Activated T-cell treated with anti-CD3 and anti-CD28 coated beads, Interleukin-2, amount 50 U/mL, for 1 hour (primary cell): Measurements from ENCODE around the gene CETN2.
"Not testable (repeated sequence)": the region's sequence is repeated elsewhere in the genome, so short reads cannot be mapped to it uniquely, and the experiment has no call there.

Experiments used
- DNase-seq: peaks from one replicate; pipeline ENCODE4 v3.0.0-alpha.2; 2020

The CETN2 gene

DNA sequence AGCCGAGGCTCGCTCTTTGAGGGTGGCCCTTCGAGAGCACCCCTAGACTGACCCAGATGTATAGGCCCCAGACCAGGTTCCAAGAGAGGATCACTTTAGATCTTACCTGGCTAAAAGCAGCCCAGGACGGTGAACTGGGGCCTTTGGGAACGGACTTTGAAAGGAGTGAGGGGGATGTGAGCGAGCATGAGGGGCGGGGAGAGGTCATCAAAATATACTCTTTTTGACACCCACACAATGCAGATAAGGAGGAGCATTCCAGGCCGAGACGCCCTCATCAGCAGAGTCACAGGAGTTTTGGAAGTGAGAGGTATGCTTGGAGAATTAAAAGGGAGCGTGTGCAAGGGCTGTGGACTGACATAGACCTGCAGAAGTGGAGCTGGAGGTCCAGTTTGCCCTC, 834 bp upstream of the CETN2 start:
- DNase-seq = no peak

DNA sequence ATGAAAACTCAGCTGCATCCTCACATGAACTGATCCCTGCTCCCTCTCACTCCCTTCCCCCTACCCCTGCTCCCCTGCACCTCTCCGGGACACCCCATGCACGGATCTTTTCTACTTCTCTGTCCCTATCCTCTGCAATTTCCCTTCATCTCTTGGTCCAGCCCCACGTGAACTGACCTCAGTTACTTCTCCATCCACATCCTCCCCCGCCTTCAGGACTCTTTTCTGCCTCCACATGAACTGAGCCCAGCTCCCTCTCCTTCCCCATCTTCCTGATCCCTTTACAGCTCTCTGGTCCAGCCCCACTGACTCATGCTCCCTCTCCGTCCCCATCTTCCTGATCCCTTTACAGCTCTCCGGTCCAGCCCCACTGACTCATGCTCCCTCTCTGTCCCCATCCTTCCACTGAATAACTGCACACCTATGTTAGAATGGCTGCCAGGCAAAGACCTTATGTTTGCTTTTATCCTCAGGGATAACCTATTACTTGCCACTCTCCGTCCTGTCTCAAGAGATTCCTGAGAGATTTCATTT, 5.6 kb downstream of the CETN2 start:
- DNase-seq = no peak

GRCh38 chrX:152823657-152824056, 6.9 kb downstream of the CETN2 start:
- no peak for DNase-seq

DNA sequence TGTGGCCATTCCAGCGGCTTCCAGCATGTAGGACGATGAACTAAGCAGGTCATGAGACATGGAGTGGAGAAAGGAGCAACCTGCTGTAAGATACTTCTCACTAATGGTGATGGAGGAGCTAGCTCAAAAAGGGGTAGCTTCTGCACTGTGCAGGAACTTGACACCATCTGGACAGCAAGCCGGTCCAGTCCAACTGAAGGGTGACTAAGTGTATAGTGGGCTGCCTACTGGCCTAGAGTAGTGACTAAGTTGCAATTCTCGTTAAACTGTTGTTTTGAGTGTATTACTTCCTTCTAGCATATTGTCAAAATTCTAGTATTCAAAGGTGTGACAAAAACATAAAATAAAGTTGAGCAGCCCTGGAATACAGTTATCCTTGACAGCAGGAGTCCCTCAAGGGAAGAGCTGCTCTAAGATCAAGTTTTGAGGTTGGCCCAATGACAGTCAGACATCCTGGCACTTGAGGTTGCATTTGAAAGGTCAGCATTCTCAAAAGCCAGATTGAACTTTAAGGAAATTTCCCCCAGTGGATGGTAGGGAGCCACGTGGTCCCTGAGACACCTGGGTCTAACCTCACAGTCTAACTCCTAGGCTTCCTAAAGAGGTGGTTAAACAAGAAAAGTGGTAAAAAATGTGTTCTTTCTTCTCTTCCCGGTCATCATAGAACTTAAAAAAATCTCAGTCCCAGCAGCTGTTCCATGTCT, 8.0 kb downstream of the CETN2 start:
- no peak for DNase-seq

DNA sequence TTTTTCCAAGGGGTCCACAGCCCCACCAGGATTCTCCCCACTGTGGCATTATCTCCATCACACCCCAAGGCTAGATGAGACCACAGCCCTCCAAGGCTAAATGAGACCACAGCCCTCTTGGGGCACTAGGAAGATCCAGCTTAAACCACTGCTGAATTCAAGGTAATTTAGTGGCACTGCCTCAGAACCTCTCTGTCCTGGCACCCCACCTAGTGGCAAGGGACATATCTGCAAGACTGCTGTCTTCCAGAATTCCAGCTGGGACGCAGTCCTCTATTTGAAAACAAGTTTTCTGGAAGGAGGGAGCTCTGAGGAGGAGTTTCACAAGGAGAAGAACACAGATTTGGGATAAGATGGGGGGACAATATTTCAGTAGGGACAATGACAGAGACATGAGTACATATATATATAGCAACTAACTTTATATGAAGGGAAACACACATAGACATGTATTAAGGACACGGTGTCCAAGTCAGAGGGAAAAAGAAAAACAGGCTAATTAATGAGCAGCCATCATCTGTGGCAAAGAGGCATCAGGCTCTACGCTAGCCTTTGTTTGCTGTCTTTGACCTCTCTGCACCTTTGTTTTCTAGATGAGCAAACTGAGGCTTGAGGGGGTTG, 9.3 kb downstream of the CETN2 start:
- DNase-seq = no peak

GRCh38 chrX:152819732-152820131, 10.8 kb downstream of the CETN2 start:
- DNase-seq = no peak

GRCh38 chrX:152819266-152819665, 11.3 kb downstream of the CETN2 start:
- DNase-seq = no peak

- DNase-seq = no peak
Observed at GRCh38 chrX:152818356-152818755, 12.2 kb downstream of the CETN2 start.

GRCh38 chrX:152817078-152817764, 13.3 kb downstream of the CETN2 start:
- DNase-seq = no peak

DNA sequence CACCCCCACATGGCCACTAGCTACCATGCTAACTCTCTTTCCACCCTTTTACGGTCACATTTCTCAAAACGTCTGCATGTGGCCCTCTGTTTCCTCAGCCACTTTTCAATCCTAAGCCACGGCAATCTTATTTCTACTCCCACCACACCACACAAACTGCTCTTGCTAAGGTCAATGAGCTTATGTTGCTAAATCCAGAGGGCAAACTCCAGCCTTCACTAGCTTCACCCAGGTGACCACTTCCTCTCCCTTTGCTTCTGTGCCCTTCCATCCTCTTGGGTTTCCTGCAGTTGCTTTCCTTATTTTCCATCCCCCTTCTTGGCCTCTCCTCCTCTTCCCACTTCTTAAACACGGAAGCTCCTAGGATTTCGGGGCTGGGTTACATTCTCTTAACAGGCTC, 16.5 kb downstream of the CETN2 start:
- no peak for DNase-seq

DNA sequence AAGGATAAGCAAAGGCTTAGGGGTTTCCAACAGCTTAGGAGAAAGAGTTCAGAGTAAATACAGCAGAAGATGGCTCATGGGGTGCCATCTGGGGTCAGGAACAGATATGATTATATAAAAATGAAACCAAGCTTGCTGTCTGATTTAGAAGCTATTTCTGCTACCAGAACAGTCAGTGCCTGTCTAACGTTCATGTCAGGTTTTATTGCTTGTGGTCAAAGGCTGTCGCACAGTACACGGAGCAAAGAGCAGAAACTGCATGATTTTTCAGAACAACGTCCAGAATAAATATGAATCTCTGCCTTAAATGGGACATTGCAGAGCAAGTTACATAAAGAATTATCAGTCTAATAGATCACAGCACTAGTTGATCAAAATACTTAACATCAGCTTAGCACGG, 17.4 kb downstream of the CETN2 start:
- DNase-seq = no peak

- no peak for DNase-seq
Observed at GRCh38 chrX:152810403-152810802, 20.2 kb downstream of the CETN2 start.

DNA sequence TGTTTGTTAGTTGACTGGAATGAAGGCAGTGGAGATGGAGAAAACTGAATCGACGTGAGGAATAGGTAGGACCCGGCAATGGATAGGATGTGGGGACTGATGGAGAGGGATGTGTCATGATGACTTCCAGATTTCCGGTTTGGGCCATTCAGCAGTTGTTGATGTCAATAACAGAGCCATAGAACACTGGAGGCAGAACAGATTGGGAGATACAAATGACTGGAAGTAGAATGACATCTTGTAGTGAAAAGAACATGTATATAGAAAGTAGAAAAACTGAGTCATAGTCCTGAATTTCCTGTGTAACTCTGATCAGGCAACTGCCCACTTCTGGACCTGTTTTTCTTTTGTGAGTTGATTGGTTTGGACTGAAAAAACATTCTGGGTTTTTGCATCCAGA, 24.5 kb downstream of the CETN2 start:
- no peak for DNase-seq

DNA sequence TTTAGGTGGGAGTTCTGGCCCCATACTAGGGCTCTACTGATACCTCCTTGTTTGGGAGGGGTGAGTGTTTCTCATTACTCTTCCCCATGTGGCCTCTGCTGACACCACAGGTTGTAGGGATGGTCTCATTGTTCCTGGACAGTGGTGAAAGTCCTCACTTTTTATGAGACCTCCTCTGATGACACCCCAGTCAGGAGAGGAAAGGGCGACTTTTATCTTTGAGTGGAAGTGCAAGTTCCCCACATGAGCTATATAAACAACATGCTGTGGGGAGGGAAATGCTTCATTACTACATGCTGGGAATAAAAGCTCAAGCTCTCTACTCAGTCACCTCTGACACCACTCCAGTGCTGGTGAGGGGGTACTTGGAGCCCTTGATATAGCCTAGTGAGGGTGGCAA, 31.6 kb downstream of the CETN2 start:
- no peak for DNase-seq

DNA sequence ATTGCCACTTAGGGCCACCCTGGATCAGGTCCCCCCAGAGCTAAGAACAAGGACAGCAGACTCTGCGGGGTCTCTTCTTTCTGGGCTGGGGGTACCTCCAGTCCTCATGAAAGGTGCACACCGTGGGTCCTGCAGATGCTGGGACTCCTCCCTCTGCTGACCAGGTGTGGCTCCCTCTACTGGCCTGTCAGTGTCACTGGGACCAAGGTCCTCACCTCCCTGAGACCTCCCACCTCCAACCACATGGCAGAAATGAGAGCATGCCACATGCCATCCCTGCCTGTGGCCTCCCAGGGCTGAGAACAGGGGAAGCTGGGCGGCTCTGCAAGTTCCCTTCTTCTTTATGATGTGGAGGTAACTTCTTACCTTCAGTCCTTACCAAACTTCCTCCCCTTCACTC, 43.5 kb downstream of the CETN2 start:
- not testable (repeated sequence) for DNase-seq
